Smooth muscle cell (in vitro differentiated cells): Measurements from ENCODE around the gene CALN1. TPM values are rescaled to one million over a fixed set of nuclear protein-coding genes. Genes with fewer than 3 reads are reported as not detected.

Experiments
- DNase-seq: peaks from one replicate; lab custom pipeline; 2025; ENCODE audit not compliant: unreplicated experiment; lab: John Stamatoyannopoulos, UW
- H2AFZ ChIP-seq: fragments of 200-600 bp; sonication (generic); 2 replicates; pipeline ENCODE4 v1.6.0; 2016; ENCODE audit warnings: antibody characterized with exemption, low read depth, mild to moderate bottlenecking
- H3F3A ChIP-seq: fragments of 200-600 bp; sonication (generic); 2 replicates; pipeline ENCODE4 v1.6.0; 2017; ENCODE audit warnings: antibody characterized with exemption, low read depth
- H3K27ac ChIP-seq: fragments of 200-600 bp; sonication (generic); 2 replicates; pipeline ENCODE4 v1.5.1; 2016; ENCODE audit warnings: low read depth, mild to moderate bottlenecking
- H3K27me3 ChIP-seq: fragments of 200-600 bp; sonication (generic); 2 replicates; pipeline ENCODE4 v1.6.1; 2016; ENCODE audit warnings: low read depth, mild to moderate bottlenecking
- H3K36me3 ChIP-seq: fragments of 200-600 bp; sonication (generic); 2 replicates; pipeline ENCODE4 v1.5.1; 2016; ENCODE audit warnings: low read depth
- H3K4me1 ChIP-seq: fragments of 200-600 bp; sonication (generic); 2 replicates; pipeline ENCODE4 v1.5.1; 2016; ENCODE audit warnings: low read depth
- H3K4me2 ChIP-seq: fragments of 200-600 bp; sonication (generic); 2 replicates; pipeline ENCODE4 v1.6.0; 2016; ENCODE audit warnings: mild to moderate bottlenecking
- H3K4me3 ChIP-seq: fragments of 200-600 bp; sonication (generic); 2 replicates; pipeline ENCODE4 v1.5.1; 2016; ENCODE audit warnings: mild to moderate bottlenecking
- H3K79me2 ChIP-seq: fragments of 200-600 bp; sonication (generic); 2 replicates; pipeline ENCODE4 v1.6.0; 2016; ENCODE audit warnings: low read depth, mild to moderate bottlenecking
- H3K9ac ChIP-seq: fragments of 200-600 bp; sonication (generic); 2 replicates; pipeline ENCODE4 v1.6.0; 2016; ENCODE audit warnings: low read depth
- H3K9me3 ChIP-seq: fragments of 200-600 bp; sonication (generic); replicated peaks from 2 replicates; pipeline ENCODE4 v1.5.1; 2016; ENCODE audit warnings: low read depth
- H4K20me1 ChIP-seq: fragments of 200-600 bp; sonication (generic); 2 replicates; pipeline ENCODE4 v1.6.0; 2016; ENCODE audit warnings: low read depth
- WGBS: methylation state at CpG from one replicate; pipeline ENCODE4 v1.1.7; 2016; ENCODE audit warnings: low lambda C conversion rate; 5-methylcytosine and 5-hydroxymethylcytosine counted together
- polyA plus RNA-seq: library from polyadenylated mRNA; unstranded; fragments of >200 nt; fragmentation: Nextera tagmentation; extraction: Ambion mirVana; gene quantifications from 2 replicates; pipeline ENCODE4 v1.2.1, GENCODE V29; 2016
- total RNA-seq: library from RNA; depleted of rRNA; stranded (reverse); fragments of >200 nt; gene quantifications from 2 replicates; pipeline ENCODE4 v1.2.3, GENCODE V29; 2014
- TF ChIP-seq, protein P1 (sequence below): fragments of 200-600 bp; sonication (generic); IDR thresholded peaks from 2 replicates; pipeline ENCODE4 v1.5.1; 2017; ENCODE audit warnings: borderline replicate concordance, mild to moderate bottlenecking, antibody characterized with exemption; ENCODE audit not compliant: insufficient read depth, poor library complexity, severe bottlenecking

CALN1 gene
- total and polyA plus RNA-seq, 2 experiments from 2014 or later = not detected

DNA sequence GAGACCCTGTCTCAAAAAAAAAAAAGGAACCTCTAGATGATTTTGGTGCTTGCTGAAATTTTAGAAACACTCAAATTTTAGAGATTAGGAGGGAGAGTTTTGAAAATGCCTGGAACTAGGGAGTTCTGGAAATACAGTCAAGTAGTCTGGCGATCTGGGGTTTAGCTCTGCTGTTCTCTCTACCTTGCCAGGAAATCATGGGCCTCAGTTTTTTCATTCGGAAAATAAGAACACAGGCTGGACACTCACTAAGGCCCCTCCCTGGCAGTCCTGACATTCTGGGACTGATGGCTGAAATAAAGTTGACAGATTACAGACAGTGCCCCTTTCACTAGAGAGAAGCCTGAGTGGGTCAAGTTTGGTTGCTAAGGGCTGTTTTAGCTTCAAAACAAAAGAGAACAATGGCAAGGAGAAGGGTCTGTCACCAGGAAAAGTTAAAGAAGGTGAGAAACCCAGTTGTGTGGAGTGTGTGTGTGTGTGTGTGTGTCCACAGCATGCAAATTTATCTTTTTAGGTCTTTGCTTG lies 25.0 kb upstream of the CALN1 start:
- Histone ChIP-seq H3K9ac (no peak overlapping the region), H3F3A (no peaks in the 10 kb centered on the region), H3K79me2 (no peaks in the 10 kb centered on the region), H3K4me3 (no peak overlapping the region), H3K36me3 (no peaks in the 10 kb centered on the region), H3K27me3 (peaks cover 3% of the 10 kb centered on the region), H3K4me1 (no peaks in the 10 kb centered on the region), H3K9me3 (no peaks in the 10 kb centered on the region), H3K27ac (no peak overlapping the region), H3K4me2 (no peak overlapping the region), H2AFZ (no peak overlapping the region), H4K20me1 (no peaks in the 10 kb centered on the region)
- TF ChIP-seq, protein P1, sequence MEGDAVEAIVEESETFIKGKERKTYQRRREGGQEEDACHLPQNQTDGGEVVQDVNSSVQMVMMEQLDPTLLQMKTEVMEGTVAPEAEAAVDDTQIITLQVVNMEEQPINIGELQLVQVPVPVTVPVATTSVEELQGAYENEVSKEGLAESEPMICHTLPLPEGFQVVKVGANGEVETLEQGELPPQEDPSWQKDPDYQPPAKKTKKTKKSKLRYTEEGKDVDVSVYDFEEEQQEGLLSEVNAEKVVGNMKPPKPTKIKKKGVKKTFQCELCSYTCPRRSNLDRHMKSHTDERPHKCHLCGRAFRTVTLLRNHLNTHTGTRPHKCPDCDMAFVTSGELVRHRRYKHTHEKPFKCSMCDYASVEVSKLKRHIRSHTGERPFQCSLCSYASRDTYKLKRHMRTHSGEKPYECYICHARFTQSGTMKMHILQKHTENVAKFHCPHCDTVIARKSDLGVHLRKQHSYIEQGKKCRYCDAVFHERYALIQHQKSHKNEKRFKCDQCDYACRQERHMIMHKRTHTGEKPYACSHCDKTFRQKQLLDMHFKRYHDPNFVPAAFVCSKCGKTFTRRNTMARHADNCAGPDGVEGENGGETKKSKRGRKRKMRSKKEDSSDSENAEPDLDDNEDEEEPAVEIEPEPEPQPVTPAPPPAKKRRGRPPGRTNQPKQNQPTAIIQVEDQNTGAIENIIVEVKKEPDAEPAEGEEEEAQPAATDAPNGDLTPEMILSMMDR = no peak
- no peak for DNase-seq
- 89% methylated on average over 2 of the region's 2 CpGs for WGBS

DNA sequence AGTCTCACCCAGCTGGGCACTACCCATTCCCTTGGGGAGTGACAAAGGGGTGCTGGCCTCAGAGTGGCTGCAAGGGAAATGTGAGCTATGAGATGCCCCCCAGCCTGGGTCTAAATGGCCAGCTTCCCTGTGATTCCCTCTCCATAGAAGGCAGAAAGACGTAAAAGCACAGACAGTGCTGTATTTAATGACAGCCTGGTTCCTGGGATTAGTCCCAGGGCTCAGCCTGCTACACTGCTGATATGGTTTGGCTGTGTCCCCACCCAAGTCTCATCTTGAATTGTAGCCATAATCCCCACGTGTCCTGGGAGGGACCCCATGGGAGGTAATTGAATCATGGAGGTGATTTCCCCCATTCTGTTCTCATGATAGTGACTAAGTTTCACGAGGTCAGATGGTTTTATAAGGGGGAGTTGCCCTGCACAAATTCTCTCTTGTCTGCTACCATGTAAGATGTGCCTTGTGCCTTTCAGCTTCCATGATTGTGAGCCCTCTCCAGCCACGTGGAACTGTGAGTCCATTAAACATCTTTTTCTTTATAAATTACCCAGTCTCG lies 23.9 kb upstream of the CALN1 start:
- no peak overlapping the region for H3K4me2 ChIP-seq
- H4K20me1 ChIP-seq = no peaks in the 10 kb centered on the region
- no peak for DNase-seq
- H3K4me3 ChIP-seq = no peak overlapping the region
- H3F3A ChIP-seq = no peaks in the 10 kb centered on the region
- H3K27ac ChIP-seq = no peak overlapping the region
- peaks cover 3% of the 10 kb centered on the region for H3K27me3 ChIP-seq
- no peak overlapping the region for H3K9ac ChIP-seq
- H3K79me2 ChIP-seq = no peaks in the 10 kb centered on the region
- WGBS = 79% methylated on average over 5 of the region's 5 CpGs
- H2AFZ ChIP-seq = no peak overlapping the region
- H3K36me3 ChIP-seq = no peaks in the 10 kb centered on the region
- H3K9me3 ChIP-seq = no peaks in the 10 kb centered on the region
- no peaks in the 10 kb centered on the region for H3K4me1 ChIP-seq
- TF ChIP-seq, protein P1 = no peak

DNA sequence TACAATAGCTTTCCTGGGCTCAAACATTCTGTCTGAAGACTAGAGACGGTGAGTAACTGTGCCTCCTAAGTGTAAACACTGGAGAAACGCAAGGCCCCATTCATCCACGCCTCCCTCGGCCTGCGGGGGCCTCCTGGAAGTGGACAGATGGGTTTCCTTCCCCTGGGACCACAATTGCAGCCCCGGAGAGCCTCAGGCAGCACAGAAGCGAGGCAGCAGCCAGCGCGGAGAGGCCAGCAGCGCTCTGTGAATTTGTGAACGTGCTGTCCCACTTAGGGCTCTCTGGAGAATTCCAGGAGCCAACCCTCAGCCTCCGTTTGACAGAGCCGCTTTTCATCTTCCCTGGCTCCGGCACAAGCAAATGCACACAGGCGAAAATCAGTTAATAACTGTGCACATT lies 23.2 kb upstream of the CALN1 start:
- Histone ChIP-seq H3K9ac (no peak overlapping the region), H3K79me2 (no peaks in the 10 kb centered on the region), H3F3A (no peaks in the 10 kb centered on the region), H3K4me2 (no peak overlapping the region), H3K27ac (no peak overlapping the region), H3K9me3 (no peaks in the 10 kb centered on the region), H3K4me1 (no peaks in the 10 kb centered on the region), H3K4me3 (no peak overlapping the region), H2AFZ (no peak overlapping the region), H4K20me1 (no peaks in the 10 kb centered on the region), H3K27me3 (peaks cover 3% of the 10 kb centered on the region), H3K36me3 (no peaks in the 10 kb centered on the region)
- DNase-seq = no peak
- TF ChIP-seq, protein P1 = no peak
- 60% methylated on average over 15 of the region's 15 CpGs for WGBS

DNA sequence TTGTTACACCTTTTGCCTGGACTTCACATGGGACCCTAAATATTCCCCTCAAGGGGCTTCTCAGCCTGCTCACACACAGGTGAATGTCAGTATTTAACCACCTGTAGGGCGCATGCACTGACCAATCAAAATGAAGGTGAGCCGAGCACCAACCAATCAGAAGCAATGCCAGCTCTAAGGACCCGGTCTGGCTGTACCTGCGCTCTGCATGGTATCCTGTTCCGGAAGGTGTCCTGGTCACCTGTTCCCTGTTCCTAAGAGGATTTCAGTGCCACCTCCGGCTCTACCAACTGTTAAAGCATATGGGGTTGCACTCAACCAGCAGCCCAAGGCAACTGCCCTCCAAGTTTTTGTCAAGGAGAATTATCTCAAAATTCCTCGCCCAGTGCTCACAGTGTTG lies 18.4 kb upstream of the CALN1 start:
- H3K27me3 ChIP-seq = no peaks in the 10 kb centered on the region
- H3K36me3 ChIP-seq = no peaks in the 10 kb centered on the region
- no peaks in the 10 kb centered on the region for H3K9me3 ChIP-seq
- H3K27ac ChIP-seq = no peak overlapping the region
- no peaks in the 10 kb centered on the region for H3K79me2 ChIP-seq
- no peak overlapping the region for H3K9ac ChIP-seq
- WGBS = 76% methylated on average over 7 of the region's 7 CpGs
- H3K4me2 ChIP-seq = no peak overlapping the region
- no peaks in the 10 kb centered on the region for H3K4me1 ChIP-seq
- no peaks in the 10 kb centered on the region for H4K20me1 ChIP-seq
- H3K4me3 ChIP-seq = no peak overlapping the region
- no peak for DNase-seq
- TF ChIP-seq, protein P1 = no peak
- H3F3A ChIP-seq = no peaks in the 10 kb centered on the region
- H2AFZ ChIP-seq = no peak overlapping the region
